Fibroblast of lung (primary cell): ENCODE measurements around the gene ARID3A.

Source experiments
- EZH2 ChIP-seq: IDR thresholded peaks from 2 replicates; pipeline ENCODE4 v1.5.1; 2012; ENCODE audit warnings: low read length, control low read depth, mild to moderate bottlenecking; ENCODE audit errors: missing control alignments
- TF ChIP-seq, protein P1 (sequence below), 2 donors: IDR thresholded peaks in 1 of 2; conservative IDR thresholded peaks in 1 of 2; 1 replicate in 1 of 2; 2 replicates in 1 of 2; pipeline ENCODE4 v1.5.1; 2011 to 2012; ENCODE audit warnings: low read length in 2 of 2, control low read depth in 1 of 2, inconsistent platforms in 1 of 2, low read depth in 1 of 2, mild to moderate bottlenecking in 1 of 2

DNA sequence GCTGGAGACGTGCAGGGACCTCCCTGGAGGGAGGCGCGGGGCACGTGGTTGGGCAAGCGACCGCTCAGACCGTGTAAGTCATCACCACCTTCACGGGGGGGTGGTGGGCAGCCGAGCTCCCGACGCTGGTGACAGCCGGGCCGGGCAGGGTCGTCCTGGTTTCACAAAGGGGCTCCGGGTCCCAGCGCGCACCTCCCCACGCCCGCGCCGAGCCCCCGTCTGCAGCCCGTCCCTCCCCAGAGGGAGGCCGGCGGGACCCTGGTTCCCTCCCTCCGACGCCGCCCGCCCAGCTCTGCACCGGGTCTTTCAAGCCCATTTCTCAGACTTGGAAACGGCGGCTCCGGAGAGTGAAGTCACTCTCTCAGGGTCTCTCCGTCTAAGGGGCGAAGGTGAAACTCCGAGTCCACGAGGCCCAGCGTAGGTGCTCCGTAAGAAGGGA, 729 bp upstream of the ARID3A start:
- TF ChIP-seq, protein P1, sequence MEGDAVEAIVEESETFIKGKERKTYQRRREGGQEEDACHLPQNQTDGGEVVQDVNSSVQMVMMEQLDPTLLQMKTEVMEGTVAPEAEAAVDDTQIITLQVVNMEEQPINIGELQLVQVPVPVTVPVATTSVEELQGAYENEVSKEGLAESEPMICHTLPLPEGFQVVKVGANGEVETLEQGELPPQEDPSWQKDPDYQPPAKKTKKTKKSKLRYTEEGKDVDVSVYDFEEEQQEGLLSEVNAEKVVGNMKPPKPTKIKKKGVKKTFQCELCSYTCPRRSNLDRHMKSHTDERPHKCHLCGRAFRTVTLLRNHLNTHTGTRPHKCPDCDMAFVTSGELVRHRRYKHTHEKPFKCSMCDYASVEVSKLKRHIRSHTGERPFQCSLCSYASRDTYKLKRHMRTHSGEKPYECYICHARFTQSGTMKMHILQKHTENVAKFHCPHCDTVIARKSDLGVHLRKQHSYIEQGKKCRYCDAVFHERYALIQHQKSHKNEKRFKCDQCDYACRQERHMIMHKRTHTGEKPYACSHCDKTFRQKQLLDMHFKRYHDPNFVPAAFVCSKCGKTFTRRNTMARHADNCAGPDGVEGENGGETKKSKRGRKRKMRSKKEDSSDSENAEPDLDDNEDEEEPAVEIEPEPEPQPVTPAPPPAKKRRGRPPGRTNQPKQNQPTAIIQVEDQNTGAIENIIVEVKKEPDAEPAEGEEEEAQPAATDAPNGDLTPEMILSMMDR (conservative IDR thresholded peaks at IDR 0.05 in 1 of 2, IDR thresholded peaks at IDR 0.05 in 1 of 2; ENCODE audit: low read depth in 1 of 2, low read length in 2 of 2), result no peak
- TF ChIP-seq EZH2, result no peak
